SK-N-MC (cell line): ENCODE measurements around the gene ARL6IP6.

Experiments
- EZH2 ChIP-seq: fragments of 200-600 bp; sonication (generic); IDR thresholded peaks from one replicate; pipeline ENCODE4 v1.6.1; 2017; ENCODE audit warnings: antibody characterized with exemption
- POLR2AphosphoS5 ChIP-seq: IDR thresholded peaks from 2 replicates; pipeline ENCODE4 v1.6.1; 2012; ENCODE audit warnings: mild to moderate bottlenecking, low read depth, low read length, borderline replicate concordance

GRCh38 chr2:152723918-152724317 lies 5.5 kb downstream of the ARL6IP6 start:
- no peak for TF ChIP-seq EZH2
- TF ChIP-seq POLR2AphosphoS5 = no peak
